Testis (tissue), 3 donors: Measurements from ENCODE around the gene TIPRL. TPM values are rescaled to one million over a fixed set of nuclear protein-coding genes. Genes with fewer than 3 reads are reported as not detected.
"Not testable (repeated sequence)": the region's sequence is repeated elsewhere in the genome, so short reads cannot be mapped to it uniquely, and the experiment has no call there.

Experiments used
- DNase-seq: peaks from one replicate; pipeline ENCODE4 v3.0.0-alpha.2; 2019
- H3K27ac ChIP-seq, 2 donors: fragments of 200-600 bp; sonication (generic); one replicate each; pipeline ENCODE4 v1.5.1; 2019
- H3K27me3 ChIP-seq: fragments of 200-600 bp; sonication (generic); one replicate; pipeline ENCODE4 v1.5.1; 2019
- H3K36me3 ChIP-seq: fragments of 200-600 bp; sonication (generic); one replicate; pipeline ENCODE4 v1.5.1; 2017; ENCODE audit warnings: low read depth; ENCODE audit errors: missing control alignments
- H3K4me1 ChIP-seq: fragments of 200-600 bp; sonication (generic); one replicate; pipeline ENCODE4 v1.5.1; 2019
- H3K4me3 ChIP-seq, 2 donors: fragments of 200-600 bp; sonication (generic); one replicate each; pipeline ENCODE4 v1.5.1; 2017 to 2019
- H3K9me3 ChIP-seq: fragments of 200-600 bp; sonication (generic); one replicate; pipeline ENCODE4 v1.5.1; 2017
- POLR2A ChIP-seq: fragments of 450-650 bp; IDR thresholded peaks from one replicate; pipeline ENCODE4 v1.6.1; 2017; ENCODE audit warnings: antibody characterized with exemption, mild to moderate bottlenecking, moderate library complexity
- WGBS, 2 donors: methylation state at CpG; one replicate each; pipeline ENCODE4 v1.1.5; 2018; 5-methylcytosine and 5-hydroxymethylcytosine counted together
- intact Hi-C: fragments of 100-400 bp; cut with DNase I; formaldehyde crosslinking; loops from one replicate; pipeline ENCODE4 v1.15.1; 2023; ENCODE audit warnings: low total_unique reads
- polyA plus RNA-seq: library from polyadenylated mRNA; stranded (reverse); fragments of 350-450 nt; fragmentation: Illumina TruSeq; extraction: RNeasy Lipid Tissue Mini Kit (QIAGEN cat#74804); gene quantifications from one replicate; pipeline ENCODE4 v1.2.3, GENCODE V29; 2014; ENCODE audit warnings: low read depth, low replicate concordance; ENCODE audit not compliant: insufficient read depth
- total RNA-seq, 2 donors: library from RNA; depleted of rRNA; stranded (reverse); fragments of >200 nt; gene quantifications; one replicate each; pipeline ENCODE4 v1.2.3, GENCODE V29; 2016
- TF ChIP-seq, protein P1 (sequence below), 3 experiments: fragments of 450-650 bp in 2 of 3; fragments of 200-600 bp in 1 of 3; sonication (generic) in 1 of 3; IDR thresholded peaks; one replicate each; pipeline ENCODE4 v1.5.1; 2016 to 2019; ENCODE audit warnings: antibody characterized with exemption in 3 of 3, mild to moderate bottlenecking in 2 of 3, moderate library complexity in 1 of 3

Gene TIPRL
- total and polyA plus RNA-seq, 3 donors from 2014 or later, result 19.8 to 44.6 (median 23.5) TPM

DNA sequence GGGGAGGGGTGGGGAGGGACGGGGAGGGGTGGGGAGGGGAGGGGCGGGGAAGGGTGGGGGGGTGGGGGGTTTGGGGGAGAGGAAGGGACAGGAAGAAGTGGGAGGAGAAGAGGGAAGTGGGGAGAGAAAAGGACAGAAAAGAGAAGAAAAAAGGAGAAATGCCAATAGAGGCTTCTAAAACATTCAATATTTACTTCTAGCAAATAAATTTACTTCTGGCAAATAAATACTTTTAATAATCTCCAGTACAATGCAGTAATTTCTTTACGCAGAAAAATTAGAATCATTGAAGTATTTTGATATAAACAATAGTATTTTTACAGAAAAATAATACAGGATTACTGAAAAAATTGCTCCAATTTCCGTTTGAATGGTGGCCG, 32.6 kb upstream of the TIPRL start:
- WGBS, 2 donors, result 39 to 50% methylated on average over 5 of the region's 5 CpGs
- H3K4me1 ChIP-seq, result peaks cover 5% of the 10 kb centered on the region
- H3K4me3 ChIP-seq, result no peak overlapping the region
- H3K27me3 ChIP-seq, result no peaks in the 10 kb centered on the region
- no peaks in the 10 kb centered on the region for H3K36me3 ChIP-seq
- no peak overlapping the region for H3K27ac ChIP-seq
- no peaks in the 10 kb centered on the region for H3K9me3 ChIP-seq
- intact Hi-C loops, result no loop called here
- DNase-seq, result no peak
- no peak for TF ChIP-seq POLR2A

DNA sequence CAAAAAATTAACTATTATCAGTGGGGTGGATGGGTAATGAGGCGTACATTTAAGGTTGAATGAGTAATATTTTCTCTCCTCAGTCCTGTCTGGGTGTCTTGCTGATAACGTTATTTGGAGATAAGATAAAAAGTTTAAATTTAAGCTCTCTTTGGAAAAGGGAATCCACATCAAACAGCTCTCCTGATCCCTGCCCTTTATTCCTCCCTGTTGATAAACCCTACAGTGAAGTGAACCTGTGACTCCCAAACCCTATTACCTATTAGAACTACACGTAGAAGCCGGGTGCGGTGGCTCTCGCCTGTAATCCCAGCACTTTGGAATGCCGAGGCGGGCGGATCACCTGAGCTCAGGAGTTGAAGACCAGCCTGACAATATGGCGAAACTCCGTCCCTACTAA, 32.1 kb upstream of the TIPRL start:
- Histone ChIP-seq H3K27me3 (no peaks in the 10 kb centered on the region), H3K4me1 (peaks cover 5% of the 10 kb centered on the region), H3K36me3 (no peaks in the 10 kb centered on the region), H3K27ac (no peak overlapping the region), H3K4me3 (peak overlapping the region in 1 of 2 donors; percentile 12), H3K9me3 (no peaks in the 10 kb centered on the region)
- 59 to 70% methylated on average over 11 of the region's 11 CpGs for WGBS, 2 donors
- peak; percentile 21 for DNase-seq
- TF ChIP-seq POLR2A, result no peak
- TF ChIP-seq, protein P1, sequence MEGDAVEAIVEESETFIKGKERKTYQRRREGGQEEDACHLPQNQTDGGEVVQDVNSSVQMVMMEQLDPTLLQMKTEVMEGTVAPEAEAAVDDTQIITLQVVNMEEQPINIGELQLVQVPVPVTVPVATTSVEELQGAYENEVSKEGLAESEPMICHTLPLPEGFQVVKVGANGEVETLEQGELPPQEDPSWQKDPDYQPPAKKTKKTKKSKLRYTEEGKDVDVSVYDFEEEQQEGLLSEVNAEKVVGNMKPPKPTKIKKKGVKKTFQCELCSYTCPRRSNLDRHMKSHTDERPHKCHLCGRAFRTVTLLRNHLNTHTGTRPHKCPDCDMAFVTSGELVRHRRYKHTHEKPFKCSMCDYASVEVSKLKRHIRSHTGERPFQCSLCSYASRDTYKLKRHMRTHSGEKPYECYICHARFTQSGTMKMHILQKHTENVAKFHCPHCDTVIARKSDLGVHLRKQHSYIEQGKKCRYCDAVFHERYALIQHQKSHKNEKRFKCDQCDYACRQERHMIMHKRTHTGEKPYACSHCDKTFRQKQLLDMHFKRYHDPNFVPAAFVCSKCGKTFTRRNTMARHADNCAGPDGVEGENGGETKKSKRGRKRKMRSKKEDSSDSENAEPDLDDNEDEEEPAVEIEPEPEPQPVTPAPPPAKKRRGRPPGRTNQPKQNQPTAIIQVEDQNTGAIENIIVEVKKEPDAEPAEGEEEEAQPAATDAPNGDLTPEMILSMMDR (IDR thresholded peaks at IDR 0.05), result no peak
- intact Hi-C loops, result no loop called here

DNA sequence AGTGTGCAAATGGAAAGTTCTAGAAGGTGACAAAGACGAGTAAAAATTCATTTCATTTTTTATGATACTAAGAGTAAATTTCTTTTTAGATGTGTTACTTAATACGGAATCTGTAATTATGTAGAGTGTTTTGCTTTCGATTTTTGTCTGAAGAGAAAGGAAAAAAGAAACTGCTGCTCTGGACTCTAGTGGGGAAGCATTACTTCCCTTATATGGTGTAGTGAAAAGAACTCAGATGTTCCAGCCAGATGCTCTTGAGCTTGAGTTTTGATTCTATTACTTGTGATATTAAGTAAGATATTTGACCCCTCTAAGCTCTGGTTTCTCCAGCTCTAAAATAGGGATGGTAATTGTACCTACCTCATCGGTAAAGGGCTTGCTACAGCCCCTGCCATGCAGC, 29.8 kb upstream of the TIPRL start:
- no peaks in the 10 kb centered on the region for H3K36me3 ChIP-seq
- H3K4me3 ChIP-seq, result no peak overlapping the region
- TF ChIP-seq, protein P1 (IDR thresholded peaks at IDR 0.05), result no peak
- no peak for TF ChIP-seq POLR2A
- H3K9me3 ChIP-seq, result no peaks in the 10 kb centered on the region
- peak overlapping the region in 1 of 2 donors; percentile 12 for H3K27ac ChIP-seq
- no peaks in the 10 kb centered on the region for H3K27me3 ChIP-seq
- 48 to 53% methylated on average over 4 of the region's 4 CpGs for WGBS, 2 donors
- peaks cover 5% of the 10 kb centered on the region for H3K4me1 ChIP-seq
- no peak for DNase-seq
- intact Hi-C loops, result no loop called here

DNA sequence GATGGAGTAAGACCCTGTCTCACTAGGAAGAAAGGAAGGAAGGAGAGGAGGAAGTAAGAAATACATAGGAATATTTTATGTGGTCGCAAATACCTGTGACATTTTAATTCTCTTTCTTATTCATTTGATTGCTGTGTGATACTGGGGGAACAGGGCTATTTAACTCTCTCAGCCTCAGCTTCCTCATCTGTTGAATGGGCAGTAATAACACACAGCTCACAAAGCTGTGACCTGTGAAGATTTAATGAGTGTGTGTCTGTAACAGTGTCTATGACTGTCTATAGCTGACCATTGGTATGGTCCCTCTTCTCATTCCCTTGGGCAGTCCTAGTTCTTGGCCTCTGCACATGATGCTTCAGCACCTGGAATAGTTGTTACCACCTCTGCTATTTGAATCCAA, 28.5 kb upstream of the TIPRL start:
- no peaks in the 10 kb centered on the region for H3K9me3 ChIP-seq
- H3K36me3 ChIP-seq, result no peaks in the 10 kb centered on the region
- WGBS, 2 donors, result 92 to 95% methylated on average over 1 of the region's 1 CpG
- no peaks in the 10 kb centered on the region for H3K27me3 ChIP-seq
- intact Hi-C loops, result no loop called here
- peaks cover 3% of the 10 kb centered on the region for H3K4me1 ChIP-seq
- DNase-seq, result no peak
- no peak overlapping the region for H3K4me3 ChIP-seq
- no peak for TF ChIP-seq POLR2A
- TF ChIP-seq, protein P1 (IDR thresholded peaks at IDR 0.05), result no peak
- H3K27ac ChIP-seq, result no peak overlapping the region

DNA sequence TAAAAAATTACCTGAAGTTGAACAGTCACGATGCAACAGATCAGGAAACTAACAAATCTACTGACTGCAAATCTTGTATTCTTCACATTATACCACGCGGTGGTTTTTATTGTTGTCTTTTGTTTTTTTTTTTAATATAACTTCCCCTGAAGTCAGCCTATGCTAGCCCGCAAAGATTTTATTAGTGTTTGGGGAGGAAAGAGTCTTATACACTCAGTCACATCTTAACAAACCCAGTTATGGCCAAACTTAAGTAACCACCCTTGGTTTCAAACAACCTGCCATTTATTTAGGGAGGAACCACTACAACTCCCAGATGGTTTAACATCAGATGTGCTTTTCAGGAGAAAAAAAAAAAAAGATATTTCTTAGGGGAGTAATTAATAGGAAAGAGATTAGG, 26.8 kb upstream of the TIPRL start:
- WGBS, 2 donors, result 84 to 88% methylated on average over 4 of the region's 4 CpGs
- Histone ChIP-seq H3K27me3 (no peaks in the 10 kb centered on the region), H3K4me1 (no peaks in the 10 kb centered on the region), H3K9me3 (no peaks in the 10 kb centered on the region), H3K36me3 (no peaks in the 10 kb centered on the region), H3K27ac (no peak overlapping the region), H3K4me3 (no peak overlapping the region)
- TF ChIP-seq POLR2A, result no peak
- TF ChIP-seq, protein P1 (IDR thresholded peaks at IDR 0.05), result no peak
- intact Hi-C loops, result no loop called here
- DNase-seq, result no peak

DNA sequence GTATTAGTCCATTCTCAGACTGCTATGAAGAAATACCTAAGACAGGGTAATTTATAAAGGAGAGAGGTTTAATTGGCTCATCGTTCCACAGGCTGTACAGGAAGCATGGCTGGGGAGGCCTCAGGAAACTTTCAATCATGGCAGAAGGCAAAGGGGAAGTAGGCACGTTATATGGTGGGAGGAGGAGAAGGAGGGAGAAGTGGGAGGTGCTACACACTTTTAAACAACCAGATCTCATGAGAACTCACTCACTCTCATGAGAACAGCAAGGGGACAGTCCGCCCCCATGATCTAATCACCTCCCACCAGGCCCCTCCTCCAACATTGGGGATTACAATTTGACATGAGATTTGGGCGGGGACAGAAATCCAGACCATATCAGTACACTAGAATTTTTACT, 24.1 kb upstream of the TIPRL start:
- WGBS, 2 donors, result 52 to 53% methylated on average over 4 of the region's 4 CpGs
- intact Hi-C loops, H3K27ac ChIP-seq, H3K36me3 ChIP-seq, H3K4me1 ChIP-seq, H3K27me3 ChIP-seq, H3K4me3 ChIP-seq, H3K9me3 ChIP-seq: not testable (repeated sequence)
- DNase-seq, result peak; percentile 64
